Activated gamma-delta T cell treated with Interleukin-2 at 50 U/mL for 16 hours (primary cell): ENCODE data around the gene CD109.
"Not testable (repeated sequence)": the region's sequence is repeated elsewhere in the genome, so short reads cannot be mapped to it uniquely, and the experiment has no call there.

Experiments used
- DNase-seq: peaks from one replicate; pipeline ENCODE4 v3.0.0-alpha.2; 2020

Gene CD109

GRCh38 chr6:73695619-73696421 lies at the start of gene CD109:
TSS of gene CD109 (plus strand) at chr6:73696203. CDS start at chr6:73696216, 13 bp downstream.
- DNase-seq, result peak; percentile 38

GRCh38 chr6:73648166-73648565 lies 47.8 kb upstream of the CD109 start:
- no peak for DNase-seq

- DNase-seq, result no peak
These were observed 46.2 kb upstream of the CD109 start for GRCh38 chr6:73649783-73650182.

GRCh38 chr6:73652637-73653570 lies 43.1 kb upstream of the CD109 start:
- peak; percentile 59 for DNase-seq

- peak; percentile 87 for DNase-seq
These were observed 42.2 kb upstream of the CD109 start, which contains the start of gene SLC17A5 for GRCh38 chr6:73653571-73654424. TSS of gene SLC17A5 (minus strand) at chr6:73653992. CDS start at chr6:73653886, 106 bp downstream.

GRCh38 chr6:73655341-73655917 lies 40.6 kb upstream of the CD109 start:
- DNase-seq, result no peak

- no peak for DNase-seq
These were observed 39.4 kb upstream of the CD109 start for GRCh38 chr6:73656531-73657145.

- DNase-seq, result no peak
These were observed 38.8 kb upstream of the CD109 start for GRCh38 chr6:73657201-73657600.

GRCh38 chr6:73664701-73665100 lies 31.3 kb upstream of the CD109 start:
- no peak for DNase-seq

GRCh38 chr6:73665686-73666319 lies 30.2 kb upstream of the CD109 start:
- no peak for DNase-seq

- no peak for DNase-seq
These were observed 29.6 kb upstream of the CD109 start for GRCh38 chr6:73666393-73666792.

- no peak for DNase-seq
These were observed 28.2 kb upstream of the CD109 start for GRCh38 chr6:73667798-73668197.

GRCh38 chr6:73669005-73669404 lies 27.0 kb upstream of the CD109 start:
- DNase-seq, result no peak

GRCh38 chr6:73671911-73672685 lies 23.9 kb upstream of the CD109 start:
- no peak for DNase-seq

- DNase-seq, result peak; percentile 72
These were observed 20.4 kb upstream of the CD109 start for GRCh38 chr6:73675466-73676098.

GRCh38 chr6:73679009-73679408 lies 17.0 kb upstream of the CD109 start:
- no peak for DNase-seq

GRCh38 chr6:73679846-73680245 lies 16.2 kb upstream of the CD109 start:
- not testable (repeated sequence) for DNase-seq

- DNase-seq, result no peak
These were observed 15.6 kb upstream of the CD109 start for GRCh38 chr6:73680289-73680918.

- not testable (repeated sequence) for DNase-seq
These were observed 12.4 kb upstream of the CD109 start for GRCh38 chr6:73683574-73683973.
